ENCODE results near the gene DUSP5.

DUSP5 gene

DNA sequence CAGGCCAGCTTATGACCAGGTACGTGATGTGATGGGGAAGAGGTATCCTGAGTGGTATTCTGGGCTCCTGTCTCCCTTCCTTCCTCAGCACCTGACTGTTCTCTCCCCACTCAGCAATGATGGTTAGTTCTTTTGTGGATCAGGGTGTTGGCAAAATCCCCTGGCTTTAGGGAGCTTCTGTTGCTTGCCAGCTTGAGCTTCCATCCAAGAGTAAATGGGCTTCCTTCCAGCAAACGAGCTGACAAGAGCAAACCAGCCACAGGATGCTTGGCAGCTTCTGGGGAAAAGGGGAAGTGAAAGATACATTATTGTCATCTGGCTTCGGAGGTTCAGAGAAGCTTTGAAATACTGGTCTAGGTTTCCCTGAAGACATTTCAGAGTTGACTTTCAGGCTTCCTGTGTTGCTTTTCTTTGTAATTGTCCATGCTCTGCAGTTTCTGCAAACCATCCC, 5.2 kb downstream of the DUSP5 start:
- H2BK5ac ChIP-seq (ENCODE audit: low read length): peak overlapping the region; percentile 1
- H2AK5ac ChIP-seq (ENCODE audit: low read length): no peak overlapping the region
- H2BK15ac ChIP-seq (replicated peaks; ENCODE audit: low read depth): no peak overlapping the region
- H3K4me3 ChIP-seq (ENCODE audit: low read length): no peak overlapping the region
- peak overlapping the region; percentile 2 for H3K9ac ChIP-seq (ENCODE audit: low read length)
- DNase-seq: no peak
- H3K27ac ChIP-seq (ENCODE audit: low read depth, low read length): no peak overlapping the region
- H3K56ac ChIP-seq (ENCODE audit: low read length): no peak overlapping the region
- no peak overlapping the region for H4K5ac ChIP-seq (ENCODE audit: low read length)
- H3K18ac ChIP-seq (ENCODE audit: low read length): no peak overlapping the region
- H3K4ac ChIP-seq (ENCODE audit: low read depth, low read length): no peak overlapping the region
- H3K79me2 ChIP-seq (ENCODE audit: control insufficient read depth, insufficient read depth, low read length): peaks cover 94% of the 10 kb centered on the region
- H3K4me2 ChIP-seq (ENCODE audit: low read length): no peak overlapping the region
- no peak overlapping the region for H2BK120ac ChIP-seq (ENCODE audit: low read depth, low read length)
- no peaks in the 10 kb centered on the region for H3K27me3 ChIP-seq (ENCODE audit: insufficient read depth, low read length, poor library complexity)
- H4K8ac ChIP-seq (ENCODE audit: low read depth, low read length): no peak overlapping the region
- no peak overlapping the region for H3K23ac ChIP-seq (ENCODE audit: low read length)
- peaks cover 9% of the 10 kb centered on the region for H3K4me1 ChIP-seq (ENCODE audit: control insufficient read depth, low read depth, low read length)
- H3K79me1 ChIP-seq (ENCODE audit: low read length): peaks cover 37% of the 10 kb centered on the region
- H3K36me3 ChIP-seq (ENCODE audit: control insufficient read depth, insufficient read depth, low read length): peaks cover 21% of the 10 kb centered on the region
- no CpG with 5 or more reads among the region's 3 CpGs for WGBS (ENCODE audit: extremely low coverage, insufficient coverage, low lambda C conversion rate)

DNA sequence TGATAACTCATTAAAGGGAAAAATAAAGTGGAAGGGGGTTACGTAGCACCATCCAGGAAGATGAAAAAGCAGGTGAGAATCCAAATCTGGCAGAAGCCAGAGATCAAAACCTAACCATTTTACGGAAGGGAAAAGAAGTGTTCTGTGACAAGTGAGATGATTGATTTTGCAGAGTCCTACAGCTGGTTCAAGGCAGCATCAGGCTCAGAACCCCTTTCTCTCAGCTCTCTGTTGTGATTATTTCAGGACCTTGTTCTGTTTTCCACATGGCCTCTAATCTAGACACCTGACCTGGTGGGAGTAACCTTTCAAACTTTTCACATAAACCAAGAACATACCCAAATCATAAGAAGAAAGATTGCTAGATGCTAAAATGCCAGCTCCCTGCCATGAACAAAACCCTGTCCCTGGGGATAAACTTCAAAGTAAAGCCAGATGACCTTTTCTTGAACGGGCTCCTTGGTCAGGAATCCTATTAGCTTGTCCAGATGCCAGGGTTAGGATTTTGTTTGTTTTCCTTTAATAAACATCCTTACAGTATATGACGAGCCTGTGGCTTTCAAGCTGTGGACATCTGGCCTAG, 5.9 kb downstream of the DUSP5 start:
- Histone ChIP-seq H3K79me2 (ENCODE audit: control insufficient read depth, insufficient read depth, low read length) (peaks cover 93% of the 10 kb centered on the region), H2BK15ac (replicated peaks; ENCODE audit: low read depth) (no peak overlapping the region), H3K9ac (ENCODE audit: low read length) (no peak overlapping the region), H3K4ac (ENCODE audit: low read depth, low read length) (no peak overlapping the region), H4K8ac (ENCODE audit: low read depth, low read length) (no peak overlapping the region), H3K79me1 (ENCODE audit: low read length) (peaks cover 43% of the 10 kb centered on the region), H3K4me3 (ENCODE audit: low read length) (no peak overlapping the region), H2BK5ac (ENCODE audit: low read length) (no peak overlapping the region), H2BK120ac (ENCODE audit: low read depth, low read length) (no peak overlapping the region), H3K4me2 (ENCODE audit: low read length) (no peak overlapping the region), H3K56ac (ENCODE audit: low read length) (no peak overlapping the region), H3K27me3 (ENCODE audit: insufficient read depth, low read length, poor library complexity) (no peaks in the 10 kb centered on the region), H3K18ac (ENCODE audit: low read length) (no peak overlapping the region), H3K36me3 (ENCODE audit: control insufficient read depth, insufficient read depth, low read length) (peaks cover 25% of the 10 kb centered on the region), H3K27ac (ENCODE audit: low read depth, low read length) (no peak overlapping the region), H3K4me1 (ENCODE audit: control insufficient read depth, low read depth, low read length) (peaks cover 12% of the 10 kb centered on the region), H4K5ac (ENCODE audit: low read length) (no peak overlapping the region), H3K23ac (ENCODE audit: low read length) (no peak overlapping the region), H2AK5ac (ENCODE audit: low read length) (no peak overlapping the region)
- DNase-seq: no peak
- no CpG with 5 or more reads among the region's 4 CpGs for WGBS (ENCODE audit: extremely low coverage, insufficient coverage, low lambda C conversion rate)

DNA sequence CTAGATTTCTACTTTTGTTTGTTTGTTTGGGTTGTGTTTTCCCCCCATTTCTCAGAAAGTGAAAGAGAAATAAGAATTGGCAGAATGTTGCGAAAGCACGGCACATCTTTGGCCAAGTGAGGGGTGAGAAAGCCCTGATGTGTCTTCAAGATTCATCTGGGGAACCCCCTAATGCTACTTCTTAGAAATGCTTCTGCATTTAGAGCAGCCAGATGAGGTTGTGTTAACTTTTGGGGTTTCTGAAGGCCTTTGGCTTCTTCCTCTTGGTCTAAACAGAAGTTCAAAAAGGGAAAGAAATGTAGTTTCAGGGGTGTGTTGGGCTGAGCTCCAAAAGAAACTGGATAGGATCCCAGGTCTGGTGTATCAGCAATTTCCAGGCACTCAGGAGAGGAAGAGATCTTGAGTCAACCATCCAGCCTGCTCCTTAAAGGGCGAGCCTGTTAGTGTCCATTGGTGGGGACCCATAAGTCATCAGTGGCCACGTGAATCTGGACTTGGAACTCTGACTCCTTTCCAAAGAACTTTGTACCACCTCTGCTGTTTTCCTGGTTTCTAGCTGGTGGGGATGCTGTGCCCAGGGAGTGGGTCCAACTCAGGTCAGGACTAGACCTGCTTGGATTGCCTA, 6.5 kb downstream of the DUSP5 start:
- Histone ChIP-seq H3K4me2 (ENCODE audit: low read length) (no peak overlapping the region), H3K27me3 (ENCODE audit: insufficient read depth, low read length, poor library complexity) (no peaks in the 10 kb centered on the region), H2BK5ac (ENCODE audit: low read length) (no peak overlapping the region), H2BK15ac (replicated peaks; ENCODE audit: low read depth) (no peak overlapping the region), H3K27ac (ENCODE audit: low read depth, low read length) (no peak overlapping the region), H3K9ac (ENCODE audit: low read length) (no peak overlapping the region), H3K79me2 (ENCODE audit: control insufficient read depth, insufficient read depth, low read length) (peaks cover 93% of the 10 kb centered on the region), H2AK5ac (ENCODE audit: low read length) (no peak overlapping the region), H3K4me3 (ENCODE audit: low read length) (no peak overlapping the region), H3K36me3 (ENCODE audit: control insufficient read depth, insufficient read depth, low read length) (peaks cover 25% of the 10 kb centered on the region), H3K56ac (ENCODE audit: low read length) (no peak overlapping the region), H4K5ac (ENCODE audit: low read length) (no peak overlapping the region), H3K23ac (ENCODE audit: low read length) (no peak overlapping the region), H4K8ac (ENCODE audit: low read depth, low read length) (no peak overlapping the region), H3K4ac (ENCODE audit: low read depth, low read length) (no peak overlapping the region), H3K79me1 (ENCODE audit: low read length) (peaks cover 47% of the 10 kb centered on the region), H3K4me1 (ENCODE audit: control insufficient read depth, low read depth, low read length) (peaks cover 12% of the 10 kb centered on the region), H3K18ac (ENCODE audit: low read length) (no peak overlapping the region), H2BK120ac (ENCODE audit: low read depth, low read length) (no peak overlapping the region)
- DNase-seq: no peak
- WGBS (ENCODE audit: extremely low coverage, insufficient coverage, low lambda C conversion rate): no CpG with 5 or more reads among the region's 4 CpGs

DNA sequence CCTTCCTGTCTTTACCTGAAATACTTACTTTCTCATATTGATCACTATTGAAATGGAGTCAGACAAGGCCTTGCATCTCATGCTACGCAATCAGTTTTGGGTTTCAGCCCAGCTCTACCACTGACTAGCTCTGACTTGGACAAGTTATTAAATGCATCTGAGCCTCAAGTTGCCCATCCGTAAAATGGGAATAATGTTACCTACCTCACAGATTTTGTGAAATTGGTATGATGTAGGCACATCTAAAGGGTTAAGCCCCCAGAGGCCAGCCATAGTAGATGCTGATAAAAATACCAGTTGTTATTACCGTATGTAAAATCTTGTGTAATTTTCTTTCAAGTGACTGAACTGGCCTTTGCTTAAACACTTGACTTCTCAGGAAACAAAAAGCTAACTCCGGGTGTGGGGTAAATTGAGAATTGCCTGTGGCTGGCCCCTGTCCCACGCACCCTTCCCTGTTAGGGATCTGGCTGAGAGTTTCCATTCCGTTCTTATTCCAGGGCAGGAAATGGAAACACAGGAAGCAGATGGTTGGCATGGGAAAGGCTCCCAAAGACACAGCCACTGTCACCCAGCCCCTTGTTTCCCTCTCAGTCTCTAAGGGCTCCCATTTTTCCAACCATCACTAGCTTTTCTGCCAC, 7.5 kb downstream of the DUSP5 start:
- no peak overlapping the region for H3K56ac ChIP-seq (ENCODE audit: low read length)
- H2BK15ac ChIP-seq (replicated peaks; ENCODE audit: low read depth): no peak overlapping the region
- H2BK5ac ChIP-seq (ENCODE audit: low read length): no peak overlapping the region
- H3K4ac ChIP-seq (ENCODE audit: low read depth, low read length): no peak overlapping the region
- H3K18ac ChIP-seq (ENCODE audit: low read length): no peak overlapping the region
- no peak overlapping the region for H4K5ac ChIP-seq (ENCODE audit: low read length)
- H3K79me2 ChIP-seq (ENCODE audit: control insufficient read depth, insufficient read depth, low read length): peaks cover 89% of the 10 kb centered on the region
- no peak overlapping the region for H3K4me3 ChIP-seq (ENCODE audit: low read length)
- no peak overlapping the region for H3K9ac ChIP-seq (ENCODE audit: low read length)
- no peak for DNase-seq
- whole genome bisulfite sequencing (ENCODE audit: extremely low coverage, insufficient coverage, low lambda C conversion rate): no CpG with 5 or more reads among the region's 6 CpGs
- H3K23ac ChIP-seq (ENCODE audit: low read length): no peak overlapping the region
- H2AK5ac ChIP-seq (ENCODE audit: low read length): no peak overlapping the region
- no peak overlapping the region for H4K8ac ChIP-seq (ENCODE audit: low read depth, low read length)
- H3K4me2 ChIP-seq (ENCODE audit: low read length): no peak overlapping the region
- H3K27ac ChIP-seq (ENCODE audit: low read depth, low read length): no peak overlapping the region
- peaks cover 12% of the 10 kb centered on the region for H3K4me1 ChIP-seq (ENCODE audit: control insufficient read depth, low read depth, low read length)
- no peaks in the 10 kb centered on the region for H3K27me3 ChIP-seq (ENCODE audit: insufficient read depth, low read length, poor library complexity)
- H2BK120ac ChIP-seq (ENCODE audit: low read depth, low read length): no peak overlapping the region
- H3K36me3 ChIP-seq (ENCODE audit: control insufficient read depth, insufficient read depth, low read length): peaks cover 28% of the 10 kb centered on the region
- H3K79me1 ChIP-seq (ENCODE audit: low read length): peaks cover 55% of the 10 kb centered on the region

DNA sequence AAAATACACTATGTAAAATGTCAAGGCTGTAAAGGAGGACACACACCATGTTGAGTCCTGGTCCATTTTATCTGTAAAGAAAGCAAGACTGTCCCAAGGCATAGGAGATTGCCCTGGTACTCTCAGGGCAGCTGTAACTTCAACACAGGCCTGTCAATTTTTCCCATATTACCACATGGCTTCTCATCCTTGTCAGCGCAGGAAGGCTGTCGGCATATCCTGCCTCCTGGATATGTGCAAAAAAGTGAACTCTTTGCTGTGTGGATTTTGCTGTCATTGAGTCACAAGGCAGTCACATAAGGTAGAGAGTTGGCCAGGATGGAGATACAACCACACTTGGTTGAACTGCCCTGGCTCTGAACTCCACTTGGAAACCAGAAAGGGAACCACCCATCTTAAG, 8.7 kb downstream of the DUSP5 start:
- Histone ChIP-seq H3K79me2 (ENCODE audit: control insufficient read depth, insufficient read depth, low read length) (peaks cover 86% of the 10 kb centered on the region), H3K4me1 (ENCODE audit: control insufficient read depth, low read depth, low read length) (peaks cover 9% of the 10 kb centered on the region), H3K4me2 (ENCODE audit: low read length) (no peak overlapping the region), H3K23ac (ENCODE audit: low read length) (no peak overlapping the region), H3K9ac (ENCODE audit: low read length) (no peak overlapping the region), H3K18ac (ENCODE audit: low read length) (no peak overlapping the region), H4K5ac (ENCODE audit: low read length) (no peak overlapping the region), H3K27me3 (ENCODE audit: insufficient read depth, low read length, poor library complexity) (no peaks in the 10 kb centered on the region), H3K36me3 (ENCODE audit: control insufficient read depth, insufficient read depth, low read length) (peaks cover 38% of the 10 kb centered on the region), H3K4ac (ENCODE audit: low read depth, low read length) (no peak overlapping the region), H3K56ac (ENCODE audit: low read length) (no peak overlapping the region), H3K79me1 (ENCODE audit: low read length) (peaks cover 62% of the 10 kb centered on the region), H2AK5ac (ENCODE audit: low read length) (no peak overlapping the region), H4K8ac (ENCODE audit: low read depth, low read length) (no peak overlapping the region), H2BK120ac (ENCODE audit: low read depth, low read length) (no peak overlapping the region), H3K27ac (ENCODE audit: low read depth, low read length) (no peak overlapping the region), H3K4me3 (ENCODE audit: low read length) (no peak overlapping the region), H2BK5ac (ENCODE audit: low read length) (no peak overlapping the region), H2BK15ac (replicated peaks; ENCODE audit: low read depth) (no peak overlapping the region)
- DNase-seq: no peak
- WGBS (ENCODE audit: extremely low coverage, insufficient coverage, low lambda C conversion rate): no CpG with 5 or more reads among the region's 2 CpGs
